Measurements from ENCODE around the gene SSTR3. TPM values are rescaled to one million over a fixed set of nuclear protein-coding genes. Genes with fewer than 3 reads are reported as not detected.

SSTR3 gene
- total and polyA plus RNA-seq, 2 of the 13 experiments (the other 11 are each of a cell fraction or from before 2014, with no cell fraction given), result 0.08 to 0.64 TPM

- in situ Hi-C loops (cut with HindIII; ENCODE audit: extremely low pct_ligation_motif_present, low pct_unique_long_range_greater_than_20kb), result no loop called here
- H3K27ac ChIP-seq (ENCODE audit: extremely low read length, insufficient read depth, low read length), result no peak overlapping the region
- peaks cover 2 to 12% of the 10 kb centered on the region in 2 experiments; a peak in 3 of 5 replicates for H3K27me3 ChIP-seq (ENCODE audit: control insufficient read depth in 1 of 2, insufficient read depth in 2 of 2, low read length in 2 of 2)
- WGBS (ENCODE audit: low lambda C conversion rate), result 32% methylated on average over 3 of the region's 3 CpGs
- no peak overlapping the region for H3K4me3 ChIP-seq (replicated peaks in 1 of 3; ENCODE audit: insufficient read depth in 1 of 3, low read depth in 2 of 3, low read length in 3 of 3)
- POLR2A ChIA-PET, result no interaction called here
- CTCF ChIA-PET (ENCODE audit: low intra/inter-chr PET ratio, low total read pairs), result no interaction called here
- no peak overlapping the region for H3K9ac ChIP-seq (ENCODE audit: insufficient read depth, low read depth, low read length)
- H3K79me2 ChIP-seq (ENCODE audit: insufficient read depth, low read length), result no peaks in the 10 kb centered on the region
- FAIRE-seq (no peak), ATAC-seq (no peak), DNase-seq (ENCODE audit: low spot score) (no peak)
- intact Hi-C loops (cut with micrococcal nuclease; ENCODE audit: unreplicated experiment), result no loop called here
- H3K36me3 ChIP-seq (replicated peaks in 1 of 2; ENCODE audit: control insufficient read depth in 1 of 2, insufficient read depth in 2 of 2, low read length in 2 of 2), result no peaks in the 10 kb centered on the region
- no peak for TF ChIP-seq ISL2 (CRISPR knock-in tag; IDR thresholded peaks at IDR 0.05)
- no peak for TF ChIP-seq ZNF629 (CRISPR knock-in tag; conservative IDR thresholded peaks at IDR 0.05)
- TF ChIP-seq MYNN (CRISPR knock-in tag; IDR thresholded peaks at IDR 0.05; ENCODE audit: low read depth), result no peak
- TF ChIP-seq, protein P1, sequence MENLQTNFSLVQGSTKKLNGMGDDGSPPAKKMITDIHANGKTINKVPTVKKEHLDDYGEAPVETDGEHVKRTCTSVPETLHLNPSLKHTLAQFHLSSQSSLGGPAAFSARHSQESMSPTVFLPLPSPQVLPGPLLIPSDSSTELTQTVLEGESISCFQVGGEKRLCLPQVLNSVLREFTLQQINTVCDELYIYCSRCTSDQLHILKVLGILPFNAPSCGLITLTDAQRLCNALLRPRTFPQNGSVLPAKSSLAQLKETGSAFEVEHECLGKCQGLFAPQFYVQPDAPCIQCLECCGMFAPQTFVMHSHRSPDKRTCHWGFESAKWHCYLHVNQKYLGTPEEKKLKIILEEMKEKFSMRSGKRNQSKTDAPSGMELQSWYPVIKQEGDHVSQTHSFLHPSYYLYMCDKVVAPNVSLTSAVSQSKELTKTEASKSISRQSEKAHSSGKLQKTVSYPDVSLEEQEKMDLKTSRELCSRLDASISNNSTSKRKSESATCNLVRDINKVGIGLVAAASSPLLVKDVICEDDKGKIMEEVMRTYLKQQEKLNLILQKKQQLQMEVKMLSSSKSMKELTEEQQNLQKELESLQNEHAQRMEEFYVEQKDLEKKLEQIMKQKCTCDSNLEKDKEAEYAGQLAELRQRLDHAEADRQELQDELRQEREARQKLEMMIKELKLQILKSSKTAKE (CRISPR knock-in tag; IDR thresholded peaks at IDR 0.05; ENCODE audit: borderline replicate concordance), result no peak
- TF ChIP-seq, protein P2, sequence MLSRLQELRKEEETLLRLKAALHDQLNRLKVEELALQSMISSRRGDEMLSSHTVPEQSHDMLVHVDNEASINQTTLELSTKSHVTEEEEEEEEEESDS (CRISPR knock-in tag; IDR thresholded peaks at IDR 0.05; ENCODE audit: borderline replicate concordance), result no peak
- TF ChIP-seq HMG20B (CRISPR knock-in tag; conservative IDR thresholded peaks at IDR 0.05), result no peak
- TF ChIP-seq SKI (IDR thresholded peaks at IDR 0.05; ENCODE audit: partially characterized antibody), result no peak
- no peak for TF ChIP-seq SETDB1 (CRISPR knock-in tag; IDR thresholded peaks at IDR 0.05; ENCODE audit: borderline replicate concordance)
- no peak for TF ChIP-seq KLF13 (CRISPR knock-in tag; IDR thresholded peaks at IDR 0.05)
- TF ChIP-seq SOX5 (CRISPR knock-in tag; IDR thresholded peaks at IDR 0.05; ENCODE audit: borderline replicate concordance), result no peak
- no peak for TF ChIP-seq ZNF703 (CRISPR knock-in tag; IDR thresholded peaks at IDR 0.05; ENCODE audit: borderline replicate concordance)
- no peak for TF ChIP-seq ISX (CRISPR knock-in tag; conservative IDR thresholded peaks at IDR 0.05)
- TF ChIP-seq SNAPC2 (CRISPR knock-in tag; IDR thresholded peaks at IDR 0.05), result no peak
- TF ChIP-seq, protein P3, sequence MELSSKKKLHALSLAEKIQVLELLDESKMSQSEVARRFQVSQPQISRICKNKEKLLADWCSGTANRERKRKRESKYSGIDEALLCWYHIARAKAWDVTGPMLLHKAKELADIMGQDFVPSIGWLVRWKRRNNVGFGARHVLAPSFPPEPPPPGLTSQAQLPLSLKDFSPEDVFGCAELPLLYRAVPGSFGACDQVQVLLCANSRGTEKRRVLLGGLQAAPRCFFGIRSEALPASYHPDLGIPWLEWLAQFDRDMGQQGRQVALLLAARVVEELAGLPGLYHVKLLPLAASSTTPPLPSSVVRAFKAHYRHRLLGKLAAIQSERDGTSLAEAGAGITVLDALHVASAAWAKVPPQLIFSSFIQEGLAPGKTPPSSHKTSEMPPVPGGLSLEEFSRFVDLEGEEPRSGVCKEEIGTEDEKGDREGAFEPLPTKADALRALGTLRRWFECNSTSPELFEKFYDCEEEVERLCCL (CRISPR knock-in tag; IDR thresholded peaks at IDR 0.05; ENCODE audit: borderline replicate concordance), result no peak
- H3K4me1 ChIP-seq (ENCODE audit: insufficient read depth, low read length), result no peaks in the 10 kb centered on the region
- H3K9me3 ChIP-seq (ENCODE audit: low read length), result no peaks in the 10 kb centered on the region
- BruUV-seq (replicated peaks), result no TSS peak
- H2AFZ ChIP-seq (ENCODE audit: low read length), result no peak overlapping the region
- H4K20me1 ChIP-seq (ENCODE audit: insufficient read depth, low read length), result no peaks in the 10 kb centered on the region
- H3K4me2 ChIP-seq (ENCODE audit: low read depth, low read length), result no peak overlapping the region
Measured at GRCh38 chr22:37223965-37224551, 11.8 kb upstream of the SSTR3 start.
